ENCODE measurements around the gene LHFPL4. TPM values are rescaled to one million over a fixed set of nuclear protein-coding genes. Genes with fewer than 3 reads are reported as not detected.

Gene LHFPL4
- total RNA-seq, 1 donor from 2014 or later, result not detected

DNA sequence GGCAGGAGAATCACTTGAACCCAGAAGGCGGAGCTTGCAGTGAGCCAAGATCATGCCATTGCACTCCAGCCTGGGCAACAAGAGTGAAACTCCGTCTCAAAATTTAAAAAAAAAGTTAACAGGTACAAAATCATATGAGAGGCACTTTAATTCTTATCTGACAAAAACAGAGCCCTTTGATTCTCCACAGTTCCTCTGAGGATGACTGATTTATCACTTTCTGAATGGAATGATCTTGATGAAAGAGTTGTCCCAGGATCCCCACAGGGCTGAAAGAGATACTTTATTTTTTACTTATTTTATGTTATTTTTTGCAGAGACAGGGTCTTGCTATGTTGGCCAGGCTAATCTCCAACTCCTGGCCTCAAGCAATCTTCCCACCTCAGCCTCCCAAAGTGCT, 4.0 kb downstream of the LHFPL4 start:
- Histone ChIP-seq H3K9me3 (no peaks in the 10 kb centered on the region), H3K27ac (no peak overlapping the region), H3K4me1 (no peaks in the 10 kb centered on the region), H3K4me3 (no peak overlapping the region), H3K36me3 (no peaks in the 10 kb centered on the region), H3K27me3 (peaks cover 25% of the 10 kb centered on the region)
- ATAC-seq, result no peak
- TF ChIP-seq, protein P1, sequence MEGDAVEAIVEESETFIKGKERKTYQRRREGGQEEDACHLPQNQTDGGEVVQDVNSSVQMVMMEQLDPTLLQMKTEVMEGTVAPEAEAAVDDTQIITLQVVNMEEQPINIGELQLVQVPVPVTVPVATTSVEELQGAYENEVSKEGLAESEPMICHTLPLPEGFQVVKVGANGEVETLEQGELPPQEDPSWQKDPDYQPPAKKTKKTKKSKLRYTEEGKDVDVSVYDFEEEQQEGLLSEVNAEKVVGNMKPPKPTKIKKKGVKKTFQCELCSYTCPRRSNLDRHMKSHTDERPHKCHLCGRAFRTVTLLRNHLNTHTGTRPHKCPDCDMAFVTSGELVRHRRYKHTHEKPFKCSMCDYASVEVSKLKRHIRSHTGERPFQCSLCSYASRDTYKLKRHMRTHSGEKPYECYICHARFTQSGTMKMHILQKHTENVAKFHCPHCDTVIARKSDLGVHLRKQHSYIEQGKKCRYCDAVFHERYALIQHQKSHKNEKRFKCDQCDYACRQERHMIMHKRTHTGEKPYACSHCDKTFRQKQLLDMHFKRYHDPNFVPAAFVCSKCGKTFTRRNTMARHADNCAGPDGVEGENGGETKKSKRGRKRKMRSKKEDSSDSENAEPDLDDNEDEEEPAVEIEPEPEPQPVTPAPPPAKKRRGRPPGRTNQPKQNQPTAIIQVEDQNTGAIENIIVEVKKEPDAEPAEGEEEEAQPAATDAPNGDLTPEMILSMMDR (IDR thresholded peaks at IDR 0.05), result no peak
- DNase-seq, result no peak
- intact Hi-C loops (cut with DNase I), result no loop called here

DNA sequence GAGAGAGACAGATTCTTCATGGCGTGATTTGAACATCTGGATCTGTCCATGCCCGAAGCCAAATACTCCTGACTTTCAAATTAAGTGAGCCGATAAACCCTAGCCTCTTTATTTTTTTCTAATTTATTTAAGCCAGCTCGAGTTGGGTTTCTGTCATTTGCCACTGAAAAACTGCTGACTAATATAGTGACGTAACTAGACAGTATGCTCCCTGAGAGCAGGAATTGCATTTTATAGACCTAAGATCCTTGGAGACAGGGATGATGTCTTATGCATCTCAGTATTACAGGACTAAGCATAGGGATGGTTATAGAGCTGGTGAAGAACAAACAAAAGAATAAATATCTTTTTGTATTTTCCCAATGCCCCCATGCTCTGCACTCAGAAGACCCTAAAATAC, 4.6 kb downstream of the LHFPL4 start:
- TF ChIP-seq, protein P1 (IDR thresholded peaks at IDR 0.05), result no peak
- no peak overlapping the region for H3K27ac ChIP-seq
- no peaks in the 10 kb centered on the region for H3K36me3 ChIP-seq
- no peak for ATAC-seq
- intact Hi-C loops (cut with DNase I), result no loop called here
- no peaks in the 10 kb centered on the region for H3K9me3 ChIP-seq
- H3K27me3 ChIP-seq, result peaks cover 19% of the 10 kb centered on the region
- no peak overlapping the region for H3K4me3 ChIP-seq
- H3K4me1 ChIP-seq, result no peaks in the 10 kb centered on the region
- DNase-seq, result no peak

DNA sequence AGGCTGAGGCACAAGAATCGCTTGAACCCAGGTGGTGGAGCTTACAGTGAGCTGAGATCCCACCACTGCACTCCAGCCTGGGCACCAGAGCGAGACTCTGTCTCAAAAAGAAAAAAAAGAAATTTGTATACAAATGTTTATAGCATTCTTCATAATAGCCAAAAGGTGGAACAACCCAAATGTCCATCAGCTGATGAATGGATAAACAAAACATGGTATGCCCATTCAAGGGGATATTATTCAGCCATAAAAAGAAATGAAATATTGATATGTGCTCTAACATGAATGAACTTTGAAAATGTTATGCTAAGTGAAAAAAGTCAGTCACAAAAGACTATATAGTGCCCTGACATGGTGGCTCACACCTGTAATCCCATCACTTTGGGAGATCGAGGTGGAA, 11.4 kb downstream of the LHFPL4 start:
- no peaks in the 10 kb centered on the region for H3K36me3 ChIP-seq
- H3K27ac ChIP-seq, result no peak overlapping the region
- no peak for DNase-seq
- TF ChIP-seq, protein P1 (IDR thresholded peaks at IDR 0.05), result no peak
- H3K27me3 ChIP-seq, result no peaks in the 10 kb centered on the region
- no peak overlapping the region for H3K4me3 ChIP-seq
- H3K9me3 ChIP-seq, result no peaks in the 10 kb centered on the region
- intact Hi-C loops (cut with DNase I), result no loop called here
- no peaks in the 10 kb centered on the region for H3K4me1 ChIP-seq
- no peak for ATAC-seq

DNA sequence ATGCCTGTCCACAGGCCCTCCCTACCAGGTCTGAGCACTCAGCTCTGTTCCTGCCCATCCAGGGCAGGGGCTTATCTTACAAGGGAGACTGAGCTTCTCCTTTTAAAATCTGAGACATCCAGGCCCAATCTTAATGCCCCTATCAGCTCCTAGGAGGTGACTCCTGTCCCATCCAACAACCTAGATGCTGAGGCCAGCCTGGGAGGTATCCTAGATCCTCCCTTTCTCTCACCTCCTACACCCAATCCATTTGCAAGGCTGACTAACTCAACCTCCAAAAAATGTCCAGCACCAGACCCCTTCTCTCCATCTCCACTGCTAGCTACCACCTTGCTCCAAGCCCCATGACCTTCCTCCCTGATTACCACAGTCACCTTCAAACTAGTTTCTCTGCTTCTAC, 17.4 kb downstream of the LHFPL4 start:
- no peak overlapping the region for H3K4me3 ChIP-seq
- DNase-seq, result no peak
- TF ChIP-seq, protein P1 (IDR thresholded peaks at IDR 0.05), result no peak
- no peak overlapping the region for H3K27ac ChIP-seq
- no peaks in the 10 kb centered on the region for H3K4me1 ChIP-seq
- no peaks in the 10 kb centered on the region for H3K36me3 ChIP-seq
- no peaks in the 10 kb centered on the region for H3K9me3 ChIP-seq
- no peaks in the 10 kb centered on the region for H3K27me3 ChIP-seq
- ATAC-seq, result no peak
- intact Hi-C loops (cut with DNase I), result no loop called here

DNA sequence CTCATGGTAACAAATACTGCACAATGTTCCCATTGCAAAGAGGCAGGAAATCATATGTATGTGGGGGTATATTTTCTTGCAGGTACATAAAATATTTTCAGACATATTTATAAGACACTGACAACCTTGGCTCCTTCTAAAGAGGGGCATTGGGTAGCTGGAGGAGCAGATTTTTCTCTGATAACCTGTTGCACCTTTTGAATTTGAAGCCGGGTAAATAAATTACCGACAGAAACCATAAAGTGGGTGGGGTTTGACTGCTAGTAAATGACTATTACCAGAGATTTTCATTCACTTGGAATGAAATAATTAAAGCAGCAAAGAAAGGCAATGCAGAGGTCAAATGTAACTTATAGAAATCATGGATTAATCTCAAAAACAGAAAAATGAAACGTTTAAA, 19.2 kb downstream of the LHFPL4 start:
- TF ChIP-seq, protein P1 (IDR thresholded peaks at IDR 0.05), result no peak
- DNase-seq (no peak), ATAC-seq (no peak)
- intact Hi-C loops (cut with DNase I), result no loop called here
- H3K4me1 ChIP-seq, result no peaks in the 10 kb centered on the region
- no peaks in the 10 kb centered on the region for H3K36me3 ChIP-seq
- no peaks in the 10 kb centered on the region for H3K27me3 ChIP-seq
- H3K9me3 ChIP-seq, result no peaks in the 10 kb centered on the region
- no peak overlapping the region for H3K27ac ChIP-seq
- no peak overlapping the region for H3K4me3 ChIP-seq

DNA sequence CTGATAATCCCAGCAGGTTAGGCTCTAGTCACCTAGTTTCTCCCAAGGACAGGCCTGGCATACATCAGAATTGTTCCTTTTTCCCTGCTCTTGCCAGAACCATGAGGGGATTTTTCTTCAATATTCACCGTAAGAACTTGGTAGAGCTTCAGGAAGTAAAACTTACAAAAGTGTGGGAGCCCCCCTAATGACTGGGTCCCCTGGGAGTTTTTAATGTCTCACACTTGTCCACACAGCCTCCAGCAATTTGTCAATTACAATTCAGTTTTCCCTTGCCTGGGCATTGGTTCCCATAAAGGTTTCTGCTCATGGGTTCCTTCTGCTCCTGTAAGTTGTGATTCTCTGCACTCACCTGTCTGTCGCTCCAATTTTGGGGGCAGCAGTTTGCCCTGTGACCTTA, 28.5 kb downstream of the LHFPL4 start:
- intact Hi-C loops (cut with DNase I), result no loop called here
- DNase-seq, result no peak

More for the DNA sequence above, 28.5 kb downstream of the LHFPL4 start:
- H3K4me1 ChIP-seq, result no peaks in the 10 kb centered on the region
- H3K4me3 ChIP-seq, result no peak overlapping the region
- ATAC-seq, result no peak
- TF ChIP-seq, protein P1 (IDR thresholded peaks at IDR 0.05), result no peak
- H3K27me3 ChIP-seq, result no peaks in the 10 kb centered on the region
- no peaks in the 10 kb centered on the region for H3K36me3 ChIP-seq
- H3K27ac ChIP-seq, result no peak overlapping the region
- H3K9me3 ChIP-seq, result no peaks in the 10 kb centered on the region
